GM19239 (cell line): Measurements from ENCODE around the gene ETS2.

Experiments
- DNase-seq: peaks from one replicate; pipeline ENCODE4 v3.0.0; 2011; ENCODE audit warnings: low spot score; ENCODE audit not compliant: insufficient read length
- FAIRE-seq: peaks from 2 replicates; lab custom pipeline; 2011; peaks lifted over from hg19 to GRCh38; lab: Jason Lieb, UNC

The ETS2 gene

GRCh38 chr21:38805328-38806152 lies at the start of gene ETS2:
ETS2 (plus strand) TSS chr21:38805929; CDS start chr21:38810035, 4,106 bp downstream.
- DNase-seq (peak; percentile 83), FAIRE-seq (peak; percentile 67)

GRCh38 chr21:38756746-38757145 lies 49.0 kb upstream of the ETS2 start:
- no peak for DNase-seq
- no peak for FAIRE-seq

- no peak for DNase-seq
- no peak for FAIRE-seq
These were observed 47.1 kb upstream of the ETS2 start for GRCh38 chr21:38758501-38759214.

GRCh38 chr21:38759413-38759812 lies 46.3 kb upstream of the ETS2 start:
- no peak for DNase-seq
- FAIRE-seq = no peak

GRCh38 chr21:38760017-38760761 lies 45.5 kb upstream of the ETS2 start:
- no peak for FAIRE-seq
- no peak for DNase-seq

- FAIRE-seq (no peak), DNase-seq (no peak)
These were observed 45.0 kb upstream of the ETS2 start for GRCh38 chr21:38760762-38761155.

GRCh38 chr21:38761531-38761930 lies 44.2 kb upstream of the ETS2 start:
- DNase-seq = no peak
- FAIRE-seq = no peak

- DNase-seq = no peak
These were observed 40.7 kb upstream of the ETS2 start for GRCh38 chr21:38765056-38765455.

GRCh38 chr21:38766987-38767722 lies 38.6 kb upstream of the ETS2 start:
- FAIRE-seq = peak; percentile 88
- peak; percentile 76 for DNase-seq

More at GRCh38 chr21:38765056-38765455, 40.7 kb upstream of the ETS2 start:
- FAIRE-seq = no peak

- DNase-seq = no peak
- no peak for FAIRE-seq
These were observed 37.2 kb upstream of the ETS2 start for GRCh38 chr21:38768471-38769063.

GRCh38 chr21:38769191-38769780 lies 36.4 kb upstream of the ETS2 start:
- DNase-seq (no peak), FAIRE-seq (no peak)

- no peak for FAIRE-seq
- no peak for DNase-seq
These were observed 35.1 kb upstream of the ETS2 start for GRCh38 chr21:38770660-38771059.

- no peak for DNase-seq
- FAIRE-seq = no peak
These were observed 34.2 kb upstream of the ETS2 start for GRCh38 chr21:38771536-38771935.

- FAIRE-seq = no peak
- no peak for DNase-seq
These were observed 33.1 kb upstream of the ETS2 start for GRCh38 chr21:38772646-38773045.

- FAIRE-seq (no peak), DNase-seq (no peak)
These were observed 32.3 kb upstream of the ETS2 start for GRCh38 chr21:38773099-38774061.

GRCh38 chr21:38774152-38774551 lies 31.6 kb upstream of the ETS2 start:
- DNase-seq = no peak
- no peak for FAIRE-seq

GRCh38 chr21:38774586-38775285 lies 31.0 kb upstream of the ETS2 start:
- FAIRE-seq = no peak
- DNase-seq = no peak

GRCh38 chr21:38775733-38776132 lies 30.0 kb upstream of the ETS2 start:
- no peak for FAIRE-seq

More at GRCh38 chr21:38775733-38776132, 30.0 kb upstream of the ETS2 start:
- no peak for DNase-seq
